Measurements from ENCODE around the gene ENO3. TPM values are rescaled to one million over a fixed set of nuclear protein-coding genes. Genes with fewer than 3 reads are reported as not detected.

ENO3 gene
- total RNA-seq, 2 experiments from 2014 or later: 26.6 to 34.3 TPM

DNA sequence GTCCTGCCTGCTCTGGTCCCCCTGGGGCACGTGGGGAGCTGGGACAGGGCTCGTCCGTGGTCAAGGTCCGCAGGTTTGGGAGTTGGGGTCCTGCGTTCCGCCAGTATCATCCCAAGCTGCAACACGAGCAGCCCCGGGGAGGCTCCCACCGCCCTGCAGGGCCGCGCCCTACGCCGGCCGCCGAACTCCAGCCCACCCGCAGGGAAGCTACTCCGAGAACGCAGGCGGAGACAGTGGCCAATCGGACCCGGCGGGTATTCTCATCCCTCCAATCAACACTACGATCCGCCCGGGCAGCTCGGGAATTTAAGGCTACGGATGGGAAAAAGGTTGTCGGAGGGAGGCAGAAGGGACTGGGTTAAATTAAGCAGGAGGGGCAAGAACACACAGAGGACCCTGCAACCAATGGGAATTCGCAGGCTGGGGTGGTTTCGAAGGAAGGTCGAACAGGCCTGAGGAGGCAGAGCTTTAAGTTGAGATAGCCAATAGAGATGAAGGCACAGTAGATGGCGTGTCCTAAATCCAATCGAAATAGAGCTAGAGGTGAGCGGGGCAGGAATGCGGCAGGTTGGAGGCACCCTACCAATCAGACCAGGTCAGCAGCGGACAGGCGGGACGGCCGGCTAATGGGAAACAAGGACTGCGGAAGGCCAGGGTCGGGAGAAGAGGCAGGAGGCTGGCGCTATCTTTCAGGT lies 16.1 kb downstream of the ENO3 start:
- peaks cover 29% of the 10 kb centered on the region for H3K36me3 Mint-ChIP-seq (ENCODE audit: low read depth)
- H3K4me1 Mint-ChIP-seq (ENCODE audit: low read depth): peaks cover 22% of the 10 kb centered on the region
- H3K4me3 Mint-ChIP-seq: no peak overlapping the region
- H3K27ac Mint-ChIP-seq: no peak overlapping the region
- ATAC-seq: peak; percentile 93
- H3K9me3 Mint-ChIP-seq (ENCODE audit: insufficient read depth): no peaks in the 10 kb centered on the region
- POLR2A ChIA-PET: interaction anchor here (0.8 to 8.2 kb wide), 10 partner anchors 10 to 257 kb away, joined by 3 to 239 read pairs (median 4); partner anchors contain the start of genes ARRB2, ENO3, PFN1 and RNF167
- CTCF ChIA-PET: interaction anchor here (0.6 to 3.7 kb wide), 18 partner anchors 11 to 176 kb away, joined by 3 to 30 read pairs (median 7); partner anchors contain the start of genes C17orf107, CAMTA2, CHRNE and ENO3
- peak; percentile 98 for DNase-seq
- H3K27me3 Mint-ChIP-seq (ENCODE audit: low read depth): no peaks in the 10 kb centered on the region

DNA sequence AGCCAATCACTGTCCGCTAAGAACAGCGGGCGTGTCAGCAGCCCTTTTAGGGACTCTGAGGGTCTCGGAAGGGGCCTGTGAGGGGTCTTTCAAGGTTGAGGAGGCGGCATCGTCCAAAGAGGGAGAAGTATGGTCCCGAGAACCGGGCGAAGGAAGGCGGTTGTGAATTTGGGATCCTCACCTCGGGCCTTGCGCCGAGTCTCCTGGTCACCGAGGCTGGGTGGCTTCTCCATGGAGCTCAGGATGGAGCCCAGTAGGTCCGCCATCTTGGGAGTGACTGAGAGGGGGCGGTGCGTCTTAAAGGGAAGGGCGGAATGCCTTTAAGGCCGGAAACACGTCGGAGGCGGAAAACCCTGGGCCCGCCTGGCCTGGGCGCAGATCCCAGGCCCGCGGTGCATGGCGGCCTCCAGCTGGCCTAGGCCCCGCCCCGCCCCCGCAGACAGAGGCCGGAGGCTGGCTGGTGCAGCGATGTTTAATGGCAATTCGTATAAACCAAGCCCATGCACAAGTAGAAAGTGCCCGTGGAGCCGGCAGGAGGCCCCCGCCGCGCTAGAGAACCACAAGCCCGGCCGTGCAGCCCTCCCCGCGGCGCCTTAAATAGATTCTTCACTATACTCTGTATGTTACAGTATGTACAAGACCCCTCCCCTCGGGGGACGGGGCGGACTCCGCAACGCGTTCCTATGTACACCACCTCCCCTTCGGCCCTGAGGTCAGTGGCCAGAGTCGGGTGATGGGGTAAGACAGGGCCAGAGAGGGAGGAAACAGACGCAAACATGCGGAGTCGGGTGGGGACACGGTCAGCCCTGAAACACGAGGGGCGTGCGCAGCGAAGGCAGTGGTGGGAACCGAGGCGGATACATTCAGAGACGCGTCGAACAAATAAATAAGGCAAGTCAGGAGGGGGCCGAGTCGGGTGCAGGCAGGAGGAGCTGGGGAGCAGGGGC lies 16.9 kb downstream of the ENO3 start, which contains the start of gene SPAG7:
Gene SPAG7, minus strand, starts transcription at position 279 of the 947 bp plus-strand sequence. Its CDS starts 13 bp downstream, at position 266.
- ATAC-seq: peak; percentile 69
- H3K27ac Mint-ChIP-seq: no peak within 1 kb of the TSS
- no peaks in the 10 kb centered on the region for H3K27me3 Mint-ChIP-seq (ENCODE audit: low read depth)
- no peak within 1 kb of the TSS for H3K4me3 Mint-ChIP-seq
- CTCF ChIA-PET: interaction anchor here (0.8 to 3.7 kb wide), 21 partner anchors 12 to 177 kb away, joined by 3 to 30 read pairs (median 8); partner anchors contain the start of genes C17orf107, CAMTA2, CHRNE and ENO3
- H3K9me3 Mint-ChIP-seq (ENCODE audit: insufficient read depth): no peaks in the 10 kb centered on the region
- POLR2A ChIA-PET: interaction anchor here (0.7 to 8.2 kb wide), 13 partner anchors 10 to 258 kb away, joined by 3 to 239 read pairs (median 4); partner anchors contain the start of genes ARRB2, ENO3, PFN1 and RNF167
- H3K4me1 Mint-ChIP-seq (ENCODE audit: low read depth): peaks cover 22% of the 10 kb centered on the region
- peaks cover 37% of the 10 kb centered on the region for H3K36me3 Mint-ChIP-seq (ENCODE audit: low read depth)
- DNase-seq: peak; percentile 95

DNA sequence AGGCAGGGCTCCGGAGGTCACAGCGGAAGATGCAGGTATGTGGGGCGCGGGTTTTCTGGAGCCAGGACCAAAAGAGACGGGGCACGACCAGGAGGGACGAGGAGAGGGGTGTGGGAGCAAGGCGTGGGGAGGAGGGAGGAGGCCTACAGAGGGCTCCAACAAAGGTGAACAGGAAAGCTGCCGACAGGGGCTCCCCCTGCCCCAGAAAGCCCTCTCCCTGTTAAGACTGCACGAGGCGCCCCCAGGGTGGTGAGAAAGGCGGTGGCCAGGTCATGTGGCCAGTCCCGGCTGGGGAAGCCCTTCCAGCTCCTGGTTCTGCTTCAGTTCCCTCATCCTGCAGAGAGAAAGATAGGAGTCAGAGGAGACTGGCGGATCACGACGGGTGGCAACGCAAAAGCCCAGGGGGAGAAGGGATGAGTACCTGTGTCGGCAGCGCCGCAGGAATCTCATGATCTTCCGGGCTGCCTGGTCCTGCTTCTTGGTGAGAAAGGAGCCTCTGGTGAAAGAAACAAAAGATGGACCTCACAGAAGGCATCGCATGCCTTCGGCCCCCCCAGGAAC lies 17.6 kb downstream of the ENO3 start:
- H3K27ac Mint-ChIP-seq: no peak overlapping the region

DNA sequence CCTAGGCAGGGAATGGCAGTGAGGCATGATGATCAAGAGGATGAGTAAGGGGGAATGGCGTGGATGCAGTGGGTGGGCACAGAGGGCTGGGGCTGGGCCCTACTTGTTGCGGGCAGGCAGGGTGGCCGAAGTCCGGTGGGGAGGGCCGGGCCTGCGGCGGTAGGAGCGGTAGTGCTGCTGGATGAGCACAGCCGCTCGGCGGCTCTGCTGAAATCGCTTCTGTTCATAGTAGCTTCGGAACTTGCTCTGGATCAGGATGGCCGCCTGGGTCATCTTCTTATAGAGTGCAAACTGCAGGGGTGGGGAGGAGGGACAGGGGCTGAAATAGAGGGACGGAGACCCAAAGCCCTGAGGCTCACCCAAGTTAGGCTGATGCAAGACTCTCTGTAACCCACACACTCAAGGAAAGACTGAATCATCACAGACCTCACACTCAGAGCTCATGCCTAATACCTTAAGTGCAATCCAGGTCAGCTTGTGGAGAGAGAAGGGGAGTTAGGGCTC lies 18.2 kb downstream of the ENO3 start:
- POLR2A ChIA-PET: interaction anchor here (0.7 to 8.2 kb wide), 5 partner anchors 13 to 60 kb away, joined by 3 to 239 read pairs (median 5); partner anchors contain the start of genes ENO3, PFN1, RNF167 and SLC25A11
- Mint-ChIP-seq H3K4me1 (ENCODE audit: low read depth) (peaks cover 31% of the 10 kb centered on the region), H3K9me3 (ENCODE audit: insufficient read depth) (no peaks in the 10 kb centered on the region), H3K27ac (no peak overlapping the region), H3K36me3 (ENCODE audit: low read depth) (peaks cover 44% of the 10 kb centered on the region), H3K27me3 (ENCODE audit: low read depth) (no peaks in the 10 kb centered on the region), H3K4me3 (no peak overlapping the region)
- peak; percentile 55 for DNase-seq
- ATAC-seq: no peak
- CTCF ChIA-PET: interaction anchor here (0.8 to 3.4 kb wide), 5 partner anchors 11 to 60 kb away, joined by 3 to 30 read pairs (median 10); partner anchors contain the start of genes CAMTA2 and ENO3

More for the DNA sequence above, 17.6 kb downstream of the ENO3 start:
- ATAC-seq (no peak), DNase-seq (no peak)
- Mint-ChIP-seq H3K4me3 (no peak overlapping the region), H3K27me3 (ENCODE audit: low read depth) (no peaks in the 10 kb centered on the region), H3K4me1 (ENCODE audit: low read depth) (peaks cover 25% of the 10 kb centered on the region), H3K36me3 (ENCODE audit: low read depth) (peaks cover 40% of the 10 kb centered on the region), H3K9me3 (ENCODE audit: insufficient read depth) (no peaks in the 10 kb centered on the region)
- POLR2A ChIA-PET: interaction anchor here (0.7 to 8.2 kb wide), 8 partner anchors 11 to 60 kb away, joined by 3 to 239 read pairs (median 5); partner anchors contain the start of genes ENO3, PFN1, RNF167 and SLC25A11
- CTCF ChIA-PET: interaction anchor here (0.8 to 3.7 kb wide), 6 partner anchors 11 to 63 kb away, joined by 3 to 26 read pairs (median 10); partner anchors contain the start of genes CAMTA2, ENO3, RNF167 and SLC25A11

DNA sequence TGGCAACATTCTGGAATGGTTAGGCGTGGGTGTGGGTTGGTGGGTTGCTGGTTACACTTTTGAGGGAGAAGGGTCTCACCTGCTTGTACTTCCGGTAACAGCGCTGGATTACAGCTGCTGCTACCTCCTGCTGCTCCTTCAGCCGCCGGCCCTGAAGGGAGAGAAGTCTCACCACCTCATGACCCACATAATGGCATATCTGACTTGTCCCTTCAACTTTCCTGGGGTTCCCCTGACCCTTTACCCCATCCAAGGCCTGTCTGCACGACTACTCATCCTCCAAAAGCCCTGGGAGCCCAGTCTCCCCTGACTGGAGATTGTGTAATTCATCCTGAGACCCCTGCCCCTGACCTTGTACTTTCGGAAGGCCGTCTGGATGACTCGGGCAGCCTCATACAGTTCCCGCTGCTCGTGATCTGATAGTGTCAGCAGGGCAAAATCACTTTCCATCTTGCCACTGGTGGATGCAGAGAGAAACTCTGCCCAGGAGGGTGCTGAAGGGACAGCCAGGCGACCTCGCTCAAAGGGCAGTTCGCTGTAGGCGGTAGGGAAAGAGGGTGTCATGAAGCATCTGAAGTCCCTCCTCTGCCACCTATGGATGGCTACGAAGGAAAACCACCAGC lies 18.7 kb downstream of the ENO3 start:
- CTCF ChIA-PET: interaction anchor here (0.8 to 3.4 kb wide), 7 partner anchors 11 to 92 kb away, joined by 3 to 30 read pairs (median 5); partner anchors contain the start of genes C17orf107 and CAMTA2
- peaks cover 47% of the 10 kb centered on the region for H3K36me3 Mint-ChIP-seq (ENCODE audit: low read depth)
- no peaks in the 10 kb centered on the region for H3K27me3 Mint-ChIP-seq (ENCODE audit: low read depth)
- H3K4me3 Mint-ChIP-seq: no peak overlapping the region
- no peaks in the 10 kb centered on the region for H3K9me3 Mint-ChIP-seq (ENCODE audit: insufficient read depth)
- POLR2A ChIA-PET: interaction anchor here (0.8 to 8.2 kb wide), 3 partner anchors 20 to 60 kb away, joined by 3 to 239 read pairs (median 101); partner anchors contain the start of genes ENO3, PFN1, RNF167 and SLC25A11
- no peak for ATAC-seq
- no peak overlapping the region for H3K27ac Mint-ChIP-seq
- peaks cover 34% of the 10 kb centered on the region for H3K4me1 Mint-ChIP-seq (ENCODE audit: low read depth)
- peak; percentile 30 for DNase-seq

DNA sequence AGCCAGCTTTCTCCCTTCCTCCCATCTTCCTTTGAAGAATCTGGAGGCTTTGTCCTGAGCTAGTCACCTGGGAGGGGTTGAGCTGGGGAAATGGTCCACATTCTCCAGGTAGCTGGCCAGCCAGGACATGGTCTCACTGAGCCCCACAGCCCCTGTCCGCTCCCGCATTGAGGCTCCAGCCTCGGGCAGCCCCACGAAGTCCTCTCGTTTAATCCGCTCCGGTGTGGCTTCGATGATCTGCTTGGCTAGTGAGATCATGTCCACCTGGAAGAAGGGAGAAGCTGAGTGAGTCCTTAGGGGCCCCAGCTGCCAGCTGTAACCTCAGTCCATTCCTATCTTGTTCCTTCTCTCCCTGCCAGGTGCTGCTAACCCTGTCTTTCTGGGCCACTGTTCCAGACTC lies 19.4 kb downstream of the ENO3 start:
- no peaks in the 10 kb centered on the region for H3K27me3 Mint-ChIP-seq (ENCODE audit: low read depth)
- no peak for ATAC-seq
- H3K27ac Mint-ChIP-seq: peak overlapping the region; percentile 60
- H3K4me3 Mint-ChIP-seq: no peak overlapping the region
- peaks cover 32% of the 10 kb centered on the region for H3K4me1 Mint-ChIP-seq (ENCODE audit: low read depth)
- POLR2A ChIA-PET: interaction anchor here (0.8 to 8.2 kb wide), 4 partner anchors 21 to 61 kb away, joined by 3 to 239 read pairs (median 52); partner anchors contain the start of genes ENO3, PFN1, RNF167 and SLC25A11
- DNase-seq: no peak
- H3K36me3 Mint-ChIP-seq (ENCODE audit: low read depth): peaks cover 44% of the 10 kb centered on the region
- CTCF ChIA-PET: interaction anchor here (0.8 to 3.4 kb wide), 7 partner anchors 10 to 92 kb away, joined by 3 to 30 read pairs (median 5); partner anchors contain the start of gene C17orf107
- no peaks in the 10 kb centered on the region for H3K9me3 Mint-ChIP-seq (ENCODE audit: insufficient read depth)

DNA sequence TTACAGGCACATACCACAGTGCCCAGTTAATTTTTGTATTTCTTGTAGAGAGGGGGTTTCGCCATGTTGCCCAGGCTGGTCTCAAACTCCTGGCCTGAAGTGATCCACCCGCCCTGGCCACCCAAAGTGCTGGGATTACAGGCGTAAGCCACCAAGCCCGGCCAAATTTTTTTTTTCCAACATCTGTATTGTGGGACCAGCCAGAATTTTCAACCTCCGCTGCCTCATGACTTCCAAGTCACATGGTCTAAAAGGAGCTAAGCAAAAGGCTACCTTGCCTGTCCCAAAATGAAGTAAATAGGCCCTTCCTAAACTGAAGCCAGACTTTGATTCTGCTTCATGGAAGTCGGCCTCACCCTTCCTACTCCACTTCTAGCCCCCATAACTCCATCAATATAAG lies 20.9 kb downstream of the ENO3 start:
- peaks cover 21% of the 10 kb centered on the region for H3K4me1 Mint-ChIP-seq (ENCODE audit: low read depth)
- POLR2A ChIA-PET: interaction anchor here (1.5 to 8.2 kb wide), 3 partner anchors 23 to 31 kb away, joined by 3 to 239 read pairs (median 101); partner anchors contain the start of genes ENO3, PFN1, RNF167 and SLC25A11
- no peak for DNase-seq

DNA sequence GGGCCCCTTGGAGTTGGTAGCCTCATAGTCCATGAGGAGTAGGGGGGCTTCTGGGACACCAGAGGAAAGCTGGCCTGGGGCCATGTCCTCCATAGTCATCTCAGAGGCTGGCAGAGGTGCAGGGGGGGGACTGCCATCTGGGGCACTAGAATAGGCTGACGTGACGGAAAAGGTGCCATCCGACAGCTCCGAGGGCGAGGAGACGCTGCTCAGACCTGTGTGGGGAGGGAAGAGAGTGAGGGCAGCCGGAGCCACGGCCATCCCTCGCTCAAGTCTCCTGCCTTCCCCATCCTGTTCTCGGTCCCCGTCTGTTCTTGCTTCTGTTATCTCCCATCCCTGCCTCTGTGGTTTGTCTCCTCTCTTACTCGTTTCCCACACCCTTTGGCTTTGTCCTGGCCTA lies 21.4 kb downstream of the ENO3 start:
- Mint-ChIP-seq H3K4me3 (no peak overlapping the region), H3K27ac (no peak overlapping the region), H3K4me1 (ENCODE audit: low read depth) (peaks cover 21% of the 10 kb centered on the region), H3K27me3 (ENCODE audit: low read depth) (no peaks in the 10 kb centered on the region), H3K36me3 (ENCODE audit: low read depth) (peaks cover 43% of the 10 kb centered on the region), H3K9me3 (ENCODE audit: insufficient read depth) (no peaks in the 10 kb centered on the region)
- POLR2A ChIA-PET: interaction anchor here (8.2 kb wide), 1 partner anchor 23 kb away, joined by 239 read pairs; the partner anchor contains the start of genes ENO3 and PFN1
- CTCF ChIA-PET: interaction anchor here (1.9 to 3.4 kb wide), 2 partner anchors 8 to 58 kb away, joined by 5 to 30 read pairs; no protein-coding TSS in a partner anchor
- ATAC-seq (no peak), DNase-seq (no peak)

More for the DNA sequence above, 20.9 kb downstream of the ENO3 start:
- peaks cover 39% of the 10 kb centered on the region for H3K36me3 Mint-ChIP-seq (ENCODE audit: low read depth)
- no peak for ATAC-seq
- H3K27me3 Mint-ChIP-seq (ENCODE audit: low read depth): no peaks in the 10 kb centered on the region
- CTCF ChIA-PET: interaction anchor here (1.6 to 3.4 kb wide), 3 partner anchors 9 to 62 kb away, joined by 5 to 30 read pairs (median 6); no protein-coding TSS in a partner anchor
- H3K27ac Mint-ChIP-seq: no peak overlapping the region
- H3K4me3 Mint-ChIP-seq: no peak overlapping the region
- H3K9me3 Mint-ChIP-seq (ENCODE audit: insufficient read depth): no peaks in the 10 kb centered on the region

DNA sequence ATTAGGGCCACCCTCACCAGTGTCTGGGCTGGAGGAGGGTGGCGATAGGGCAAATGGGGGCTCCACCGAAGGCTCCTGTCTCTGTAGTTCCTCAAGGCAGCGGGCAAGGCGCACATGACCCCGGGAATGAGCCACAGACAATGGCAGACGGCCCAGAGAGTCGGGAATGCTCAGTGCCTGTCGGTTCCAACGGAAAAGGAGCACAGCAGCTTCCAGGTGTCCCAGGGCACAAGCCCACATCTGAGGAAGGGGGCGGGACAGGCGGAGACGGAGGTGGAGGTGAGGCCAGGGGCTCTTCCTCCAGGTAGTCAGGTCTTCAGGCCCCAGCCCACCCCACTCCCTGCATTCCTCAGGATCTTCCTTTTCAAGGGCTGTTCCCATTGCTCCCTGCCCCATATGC lies 21.8 kb downstream of the ENO3 start:
- DNase-seq: no peak
- ChIA-PET POLR2A (interaction anchor here (1.1 to 8.2 kb wide), 2 partner anchors 14 to 24 kb away, joined by 4 to 239 read pairs; partner anchors contain the start of genes ENO3 and PFN1), CTCF (no interaction called here)
- H3K4me3 Mint-ChIP-seq: no peak overlapping the region
- H3K4me1 Mint-ChIP-seq (ENCODE audit: low read depth): peaks cover 21% of the 10 kb centered on the region
- H3K9me3 Mint-ChIP-seq (ENCODE audit: insufficient read depth): no peaks in the 10 kb centered on the region
- no peak overlapping the region for H3K27ac Mint-ChIP-seq
- H3K36me3 Mint-ChIP-seq (ENCODE audit: low read depth): peaks cover 47% of the 10 kb centered on the region
- ATAC-seq: no peak
- no peaks in the 10 kb centered on the region for H3K27me3 Mint-ChIP-seq (ENCODE audit: low read depth)

Measured in activated CD8-positive, alpha-beta T cell treated with anti-CD3 and anti-CD28 coated beads, Interleukin-2, amount 10 ng/mL, durations not matched to agents 7 days and 5 days (primary cell).